HG03575 (cell line): ENCODE measurements around the gene MYO18A.
"Not testable (repeated sequence)": the region's sequence is repeated elsewhere in the genome, so short reads cannot be mapped to it uniquely, and the experiment has no call there.

ENCODE experiments used
- ATAC-seq: cut with Tn5 transposase; IDR thresholded peaks from one replicate; pipeline ENCODE4 v1.9.1; 2021; ENCODE audit not compliant: unreplicated experiment, insufficient number of reproducible peaks, low FRiP score; ENCODE audit errors: extremely low read depth

Gene MYO18A

GRCh38 chr17:29169806-29170591, 10.2 kb downstream of the MYO18A start:
- no peak for ATAC-seq

GRCh38 chr17:29168759-29169126, 11.5 kb downstream of the MYO18A start:
- not testable (repeated sequence) for ATAC-seq

- no peak for ATAC-seq
Observed at GRCh38 chr17:29168079-29168758, 12.0 kb downstream of the MYO18A start.

- no peak for ATAC-seq
Observed at GRCh38 chr17:29167393-29168078, 12.7 kb downstream of the MYO18A start.

- ATAC-seq: no peak
Observed at GRCh38 chr17:29166507-29166887, 13.7 kb downstream of the MYO18A start.

- ATAC-seq: no peak
Observed at GRCh38 chr17:29165800-29166506, 14.2 kb downstream of the MYO18A start.

- no peak for ATAC-seq
Observed at GRCh38 chr17:29165261-29165660, 14.9 kb downstream of the MYO18A start.

GRCh38 chr17:29163563-29163962, 16.6 kb downstream of the MYO18A start:
- no peak for ATAC-seq

- no peak for ATAC-seq
Observed at GRCh38 chr17:29162909-29163341, 17.3 kb downstream of the MYO18A start.

- no peak for ATAC-seq
Observed at GRCh38 chr17:29162082-29162908, 17.9 kb downstream of the MYO18A start.

GRCh38 chr17:29160253-29160652, 19.9 kb downstream of the MYO18A start:
- no peak for ATAC-seq

- ATAC-seq: no peak
Observed at GRCh38 chr17:29159306-29159860, 20.8 kb downstream of the MYO18A start.

- ATAC-seq: no peak
Observed at GRCh38 chr17:29158488-29159275, 21.5 kb downstream of the MYO18A start.

- ATAC-seq: no peak
Observed at GRCh38 chr17:29158096-29158487, 22.1 kb downstream of the MYO18A start.

GRCh38 chr17:29157310-29157709, 22.9 kb downstream of the MYO18A start:
- ATAC-seq: no peak

GRCh38 chr17:29156781-29157180, 23.4 kb downstream of the MYO18A start:
- no peak for ATAC-seq

- ATAC-seq: no peak
Observed at GRCh38 chr17:29155966-29156338, 24.2 kb downstream of the MYO18A start.
